ENCODE measurements around the gene UTF1. TPM values are rescaled to one million over a fixed set of nuclear protein-coding genes. Genes with fewer than 3 reads are reported as not detected.

The UTF1 gene
- total RNA-seq, 2 donors from 2014 or later: not detected

DNA sequence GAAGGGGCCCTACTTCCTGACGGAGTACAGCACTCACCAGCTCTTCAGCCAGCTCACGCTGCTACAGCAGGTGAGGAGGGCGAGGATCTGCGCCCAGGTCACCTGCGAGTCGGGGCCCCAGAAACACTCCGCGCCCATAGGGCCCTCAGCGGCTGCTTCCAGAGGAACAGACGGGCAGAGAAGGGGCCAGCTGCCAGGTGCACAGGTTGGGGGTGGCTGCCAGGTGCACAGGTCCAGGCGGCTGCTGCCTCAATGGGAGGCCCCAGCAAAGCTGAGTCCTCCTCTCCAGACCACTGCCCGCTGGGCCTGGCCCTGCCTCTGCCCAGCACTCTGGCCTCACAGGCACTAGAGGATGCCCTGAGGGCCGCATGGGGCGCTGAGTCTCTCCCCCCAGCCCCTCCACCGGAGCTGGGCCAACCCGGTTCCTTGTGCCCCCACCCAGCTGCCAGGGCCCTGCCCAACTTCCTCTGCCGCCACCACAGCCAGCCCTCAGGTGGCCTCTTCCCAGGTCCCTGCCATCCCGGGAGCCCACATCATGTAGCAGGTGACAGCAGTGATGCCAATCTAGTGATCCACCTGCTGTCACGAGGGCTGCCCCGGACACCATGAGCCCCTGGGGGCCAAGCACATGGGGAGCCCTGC, 17.0 kb upstream of the UTF1 start:
- Histone ChIP-seq H3K4me3 (no peak overlapping the region), H3K27me3 (replicated peaks; ENCODE audit: insufficient read depth) (no peaks in the 10 kb centered on the region), H3K9me3 (no peaks in the 10 kb centered on the region), H3K27ac (no peak overlapping the region), H3K4me1 (ENCODE audit: control insufficient read depth in 1 of 2, low read depth in 2 of 2) (no peaks in the 10 kb centered on the region), H3K36me3 (no peaks in the 10 kb centered on the region)
- DNase-seq (ENCODE audit: low spot score) (no peak), ATAC-seq (ENCODE audit: insufficient number of reproducible peaks, low FRiP score, low read depth) (no peak)
- TF ChIP-seq, protein P1, sequence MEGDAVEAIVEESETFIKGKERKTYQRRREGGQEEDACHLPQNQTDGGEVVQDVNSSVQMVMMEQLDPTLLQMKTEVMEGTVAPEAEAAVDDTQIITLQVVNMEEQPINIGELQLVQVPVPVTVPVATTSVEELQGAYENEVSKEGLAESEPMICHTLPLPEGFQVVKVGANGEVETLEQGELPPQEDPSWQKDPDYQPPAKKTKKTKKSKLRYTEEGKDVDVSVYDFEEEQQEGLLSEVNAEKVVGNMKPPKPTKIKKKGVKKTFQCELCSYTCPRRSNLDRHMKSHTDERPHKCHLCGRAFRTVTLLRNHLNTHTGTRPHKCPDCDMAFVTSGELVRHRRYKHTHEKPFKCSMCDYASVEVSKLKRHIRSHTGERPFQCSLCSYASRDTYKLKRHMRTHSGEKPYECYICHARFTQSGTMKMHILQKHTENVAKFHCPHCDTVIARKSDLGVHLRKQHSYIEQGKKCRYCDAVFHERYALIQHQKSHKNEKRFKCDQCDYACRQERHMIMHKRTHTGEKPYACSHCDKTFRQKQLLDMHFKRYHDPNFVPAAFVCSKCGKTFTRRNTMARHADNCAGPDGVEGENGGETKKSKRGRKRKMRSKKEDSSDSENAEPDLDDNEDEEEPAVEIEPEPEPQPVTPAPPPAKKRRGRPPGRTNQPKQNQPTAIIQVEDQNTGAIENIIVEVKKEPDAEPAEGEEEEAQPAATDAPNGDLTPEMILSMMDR (IDR thresholded peaks at IDR 0.05): no peak

DNA sequence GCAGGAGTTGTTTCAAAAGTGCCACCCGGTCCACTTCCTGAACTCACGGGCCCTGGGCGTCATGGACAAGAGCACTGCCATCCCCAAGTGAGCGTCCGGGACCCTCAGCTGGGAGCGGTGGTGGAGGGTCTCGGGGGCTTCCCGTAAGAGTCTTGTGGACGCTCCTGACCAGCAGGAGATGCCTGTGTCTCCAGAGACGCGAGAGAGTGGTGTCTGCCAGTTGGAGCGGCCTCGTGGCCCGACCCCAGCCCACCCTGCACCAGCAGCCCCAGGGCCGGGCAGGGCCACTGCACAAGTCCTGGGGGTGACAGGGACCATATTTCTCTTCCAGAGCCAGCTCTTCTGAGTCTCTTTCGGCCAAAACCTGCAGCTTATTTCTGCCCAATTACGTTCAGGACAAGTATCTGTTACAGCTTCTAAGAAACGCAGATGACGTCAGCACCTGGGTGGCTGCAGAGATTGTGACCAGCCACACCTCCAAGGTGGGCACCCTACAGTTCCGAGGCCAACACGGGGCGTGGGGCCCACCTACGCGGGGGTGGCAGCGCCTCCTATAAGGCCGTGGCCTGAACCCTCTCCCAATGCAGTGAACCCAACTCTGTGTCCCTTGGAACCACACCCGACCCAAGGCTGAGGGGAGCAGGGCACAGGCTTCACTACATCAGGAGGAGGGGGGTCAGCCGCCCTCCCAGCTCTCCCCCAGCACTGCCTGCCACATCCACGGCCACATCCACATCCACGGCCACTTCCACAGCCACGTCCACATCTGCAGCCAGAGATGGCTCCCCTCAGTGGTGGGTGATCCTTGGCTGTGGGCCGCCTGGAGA, 16.2 kb upstream of the UTF1 start:
- H3K4me1 ChIP-seq (ENCODE audit: control insufficient read depth in 1 of 2, low read depth in 2 of 2): no peaks in the 10 kb centered on the region
- TF ChIP-seq, protein P1 (IDR thresholded peaks at IDR 0.05): no peak
- H3K4me3 ChIP-seq: no peak overlapping the region
- H3K9me3 ChIP-seq: no peaks in the 10 kb centered on the region
- no peaks in the 10 kb centered on the region for H3K27me3 ChIP-seq (replicated peaks; ENCODE audit: insufficient read depth)
- DNase-seq (ENCODE audit: low spot score) (no peak), ATAC-seq (ENCODE audit: insufficient number of reproducible peaks, low FRiP score, low read depth) (no peak)
- H3K27ac ChIP-seq: no peak overlapping the region
- H3K36me3 ChIP-seq: no peaks in the 10 kb centered on the region

DNA sequence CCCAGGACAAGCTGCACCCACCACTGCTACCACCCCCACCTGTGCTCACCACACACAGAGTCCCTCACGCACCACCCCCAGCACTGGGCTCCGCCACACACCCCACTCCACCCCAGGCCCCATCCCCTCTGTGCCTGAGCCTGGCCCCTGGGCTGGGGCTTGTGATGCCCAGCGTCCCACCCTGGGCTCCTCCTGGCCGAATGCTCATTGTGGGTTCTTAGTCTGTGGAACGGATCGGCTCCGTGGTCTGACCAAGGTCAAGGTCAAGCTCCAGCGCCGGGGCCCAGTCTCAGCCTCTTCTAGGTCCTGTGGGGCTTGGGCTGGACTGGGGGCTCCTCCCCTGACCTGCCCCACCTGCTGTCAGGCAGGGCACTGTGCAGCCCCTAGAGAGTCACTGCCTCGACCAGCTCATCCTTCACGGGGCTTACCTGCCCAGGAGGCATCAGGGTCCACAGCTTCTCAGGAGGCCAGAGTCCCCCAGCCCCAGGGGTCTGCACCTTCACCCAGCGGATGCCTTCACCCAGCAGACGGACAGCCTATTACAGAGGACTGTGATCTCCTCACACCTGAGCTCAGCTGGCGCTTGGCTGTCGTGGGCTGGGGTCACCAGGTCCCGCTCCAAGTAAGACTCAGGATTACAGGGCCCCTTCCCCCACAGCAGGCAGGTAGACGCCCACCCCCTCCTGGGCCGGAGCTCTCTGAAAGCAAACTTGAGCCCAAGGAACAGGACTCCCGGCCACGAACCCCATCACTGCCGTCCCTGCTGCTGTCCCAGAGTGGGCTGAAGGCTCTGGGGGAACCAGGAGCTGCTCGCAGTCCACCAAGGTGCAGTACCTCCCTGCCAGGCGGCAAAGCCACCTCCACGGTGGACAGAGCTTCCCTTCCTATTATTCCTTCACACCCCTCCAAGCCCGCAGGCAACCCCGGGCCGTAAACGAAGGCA, 15.3 kb upstream of the UTF1 start:
- Histone ChIP-seq H3K4me3 (no peak overlapping the region), H3K9me3 (no peaks in the 10 kb centered on the region), H3K27me3 (replicated peaks; ENCODE audit: insufficient read depth) (no peaks in the 10 kb centered on the region), H3K27ac (no peak overlapping the region), H3K4me1 (ENCODE audit: control insufficient read depth in 1 of 2, low read depth in 2 of 2) (no peaks in the 10 kb centered on the region), H3K36me3 (no peaks in the 10 kb centered on the region)
- ATAC-seq (ENCODE audit: insufficient number of reproducible peaks, low FRiP score, low read depth): no peak
- TF ChIP-seq, protein P1 (IDR thresholded peaks at IDR 0.05): no peak
- DNase-seq (ENCODE audit: low spot score): no peak

DNA sequence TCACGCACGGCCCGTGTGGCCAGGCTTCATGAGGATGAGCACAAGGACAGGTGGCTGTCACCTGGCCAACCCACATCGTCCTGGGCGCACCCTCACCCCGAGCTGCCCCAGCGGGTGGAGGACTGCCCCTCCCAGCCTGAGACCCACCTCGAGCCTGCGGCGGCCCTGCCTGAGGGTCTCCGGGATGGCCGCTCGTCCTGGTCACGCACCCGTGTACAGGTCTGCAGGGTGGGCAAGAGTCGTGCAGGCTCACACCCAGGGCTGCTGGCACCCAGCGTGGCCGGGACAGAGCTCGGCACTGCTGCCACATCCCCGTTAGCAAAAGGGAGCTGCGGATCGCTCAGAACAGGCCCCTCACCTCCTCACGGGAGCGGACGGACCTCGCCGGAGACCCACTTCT, 14.4 kb upstream of the UTF1 start:
- TF ChIP-seq, protein P1 (IDR thresholded peaks at IDR 0.05): no peak
- Histone ChIP-seq H3K27me3 (replicated peaks; ENCODE audit: insufficient read depth) (no peaks in the 10 kb centered on the region), H3K36me3 (no peaks in the 10 kb centered on the region), H3K27ac (no peak overlapping the region), H3K4me3 (no peak overlapping the region), H3K4me1 (ENCODE audit: control insufficient read depth in 1 of 2, low read depth in 2 of 2) (no peaks in the 10 kb centered on the region), H3K9me3 (no peaks in the 10 kb centered on the region)
- ATAC-seq (ENCODE audit: insufficient number of reproducible peaks, low FRiP score, low read depth) (no peak), DNase-seq (ENCODE audit: low spot score) (no peak)

DNA sequence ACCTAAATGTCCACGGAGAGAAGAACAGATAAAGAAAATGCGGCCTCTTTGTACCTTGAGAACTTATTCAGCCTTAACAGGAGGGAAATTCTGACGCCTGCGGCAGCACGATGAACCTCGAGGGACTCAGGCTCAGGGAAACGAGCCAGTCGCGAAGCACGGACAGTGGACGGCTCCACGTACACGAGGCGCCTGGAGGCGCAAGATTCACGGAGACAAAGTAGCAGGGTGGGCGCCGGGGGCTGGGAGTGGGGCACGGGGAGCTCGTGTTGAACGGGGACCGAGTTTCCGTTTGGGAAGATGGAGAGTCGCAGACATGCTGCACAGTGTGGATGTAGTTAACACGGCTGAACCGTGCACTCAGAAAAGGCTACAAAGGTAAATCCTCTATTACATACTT, 13.2 kb upstream of the UTF1 start:
- no peaks in the 10 kb centered on the region for H3K4me1 ChIP-seq (ENCODE audit: control insufficient read depth in 1 of 2, low read depth in 2 of 2)
- no peaks in the 10 kb centered on the region for H3K36me3 ChIP-seq
- H3K4me3 ChIP-seq: no peak overlapping the region
- no peak for ATAC-seq (ENCODE audit: insufficient number of reproducible peaks, low FRiP score, low read depth)
- H3K9me3 ChIP-seq: no peaks in the 10 kb centered on the region
- no peak for DNase-seq (ENCODE audit: low spot score)
- H3K27ac ChIP-seq: no peak overlapping the region
- TF ChIP-seq, protein P1 (IDR thresholded peaks at IDR 0.05): no peak
- no peaks in the 10 kb centered on the region for H3K27me3 ChIP-seq (replicated peaks; ENCODE audit: insufficient read depth)

Measured in thoracic aorta (tissue), 2 donors.